Measurements from ENCODE around the gene TAB2. TPM values are rescaled to one million over a fixed set of nuclear protein-coding genes. Genes with fewer than 3 reads are reported as not detected.

Gene TAB2
- total and polyA plus RNA-seq, 2 of the 8 experiments (the other 6 are each of a cell fraction or from before 2014, with no cell fraction given) = 40.4 to 63.0 TPM

- no peak for TF ChIP-seq CEBPB (IDR thresholded peaks at IDR 0.05; ENCODE audit: low read depth, low read length)
- no peak for TF ChIP-seq CBX5 (IDR thresholded peaks at IDR 0.05; ENCODE audit: low read depth, low read length)
- no peak for TF ChIP-seq FOSL1 (IDR thresholded peaks at IDR 0.05; ENCODE audit: insufficient read depth, low read depth, low read length)
These were observed 116.4 kb downstream of the TAB2 start (continued) for GRCh38 chr6:149433881-149434280.
